ENCODE results near the gene SDF4. TPM values are rescaled to one million over a fixed set of nuclear protein-coding genes. Genes with fewer than 3 reads are reported as not detected.

SDF4 gene
- total RNA-seq, 2 donors from 2014 or later: 202 to 325 TPM

DNA sequence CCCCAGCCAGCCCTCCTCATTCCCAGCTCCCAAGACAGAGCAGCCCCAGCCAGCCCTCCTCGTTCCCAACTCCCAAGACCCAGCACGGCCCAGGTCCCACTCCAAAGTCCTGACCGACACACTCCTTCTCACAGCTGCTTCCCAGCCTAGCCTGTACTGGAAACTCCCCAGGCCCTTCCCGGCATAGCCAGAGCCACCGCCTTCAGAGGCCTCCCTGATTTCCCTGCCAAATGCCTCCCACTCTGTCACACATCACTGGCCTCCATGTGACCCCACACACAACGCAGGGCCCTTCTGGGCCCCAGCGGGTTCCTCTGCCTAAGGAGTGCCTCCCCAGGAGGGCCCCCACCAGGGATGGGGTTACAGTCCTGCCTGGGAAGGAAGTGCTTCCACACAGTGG lies 39.0 kb upstream of the SDF4 start:
- H3K4me3 ChIP-seq: no peak overlapping the region
- DNase-seq: no peak
- peaks cover 16% of the 10 kb centered on the region for H3K4me1 ChIP-seq
- H3K27ac ChIP-seq: no peak overlapping the region
- H3K9me3 ChIP-seq: no peaks in the 10 kb centered on the region
- H3K9ac ChIP-seq (ENCODE audit: low read depth in 2 of 2, low read length in 2 of 2): peak overlapping the region in 1 of 2 donors; percentile 56
- H3K27me3 ChIP-seq: no peaks in the 10 kb centered on the region
- TF ChIP-seq, protein P1, sequence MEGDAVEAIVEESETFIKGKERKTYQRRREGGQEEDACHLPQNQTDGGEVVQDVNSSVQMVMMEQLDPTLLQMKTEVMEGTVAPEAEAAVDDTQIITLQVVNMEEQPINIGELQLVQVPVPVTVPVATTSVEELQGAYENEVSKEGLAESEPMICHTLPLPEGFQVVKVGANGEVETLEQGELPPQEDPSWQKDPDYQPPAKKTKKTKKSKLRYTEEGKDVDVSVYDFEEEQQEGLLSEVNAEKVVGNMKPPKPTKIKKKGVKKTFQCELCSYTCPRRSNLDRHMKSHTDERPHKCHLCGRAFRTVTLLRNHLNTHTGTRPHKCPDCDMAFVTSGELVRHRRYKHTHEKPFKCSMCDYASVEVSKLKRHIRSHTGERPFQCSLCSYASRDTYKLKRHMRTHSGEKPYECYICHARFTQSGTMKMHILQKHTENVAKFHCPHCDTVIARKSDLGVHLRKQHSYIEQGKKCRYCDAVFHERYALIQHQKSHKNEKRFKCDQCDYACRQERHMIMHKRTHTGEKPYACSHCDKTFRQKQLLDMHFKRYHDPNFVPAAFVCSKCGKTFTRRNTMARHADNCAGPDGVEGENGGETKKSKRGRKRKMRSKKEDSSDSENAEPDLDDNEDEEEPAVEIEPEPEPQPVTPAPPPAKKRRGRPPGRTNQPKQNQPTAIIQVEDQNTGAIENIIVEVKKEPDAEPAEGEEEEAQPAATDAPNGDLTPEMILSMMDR (IDR thresholded peaks at IDR 0.05): no peak
- intact Hi-C loops (cut with DNase I): no loop called here
- no peaks in the 10 kb centered on the region for H3K36me3 ChIP-seq

DNA sequence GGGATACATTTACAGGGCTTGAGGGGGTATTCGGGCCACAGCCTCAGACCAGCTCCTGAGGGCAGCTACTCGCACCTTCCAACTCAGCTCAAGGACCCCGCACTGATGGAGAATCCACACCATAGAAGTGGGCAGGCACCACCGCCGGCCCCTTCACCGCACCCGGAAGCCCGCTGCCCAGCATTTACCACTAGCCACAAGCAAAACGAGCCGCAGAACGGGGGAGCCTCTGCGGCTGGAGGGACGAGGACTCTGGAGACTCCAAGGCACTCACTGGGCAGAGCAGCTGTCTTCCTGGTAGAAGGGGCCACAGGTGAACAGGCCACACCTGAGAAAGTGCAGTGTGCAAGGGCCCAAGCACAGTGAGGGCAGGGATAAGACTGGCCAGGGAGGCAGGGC lies 36.5 kb upstream of the SDF4 start:
- intact Hi-C loops (cut with DNase I): no loop called here
- no peak overlapping the region for H3K4me3 ChIP-seq
- H3K9me3 ChIP-seq: no peaks in the 10 kb centered on the region
- H3K9ac ChIP-seq (ENCODE audit: low read depth in 2 of 2, low read length in 2 of 2): no peak overlapping the region
- H3K4me1 ChIP-seq: peaks cover 16% of the 10 kb centered on the region
- peaks cover 2% of the 10 kb centered on the region for H3K36me3 ChIP-seq
- no peaks in the 10 kb centered on the region for H3K27me3 ChIP-seq
- no peak for DNase-seq
- H3K27ac ChIP-seq: no peak overlapping the region
- TF ChIP-seq, protein P1 (IDR thresholded peaks at IDR 0.05): no peak

DNA sequence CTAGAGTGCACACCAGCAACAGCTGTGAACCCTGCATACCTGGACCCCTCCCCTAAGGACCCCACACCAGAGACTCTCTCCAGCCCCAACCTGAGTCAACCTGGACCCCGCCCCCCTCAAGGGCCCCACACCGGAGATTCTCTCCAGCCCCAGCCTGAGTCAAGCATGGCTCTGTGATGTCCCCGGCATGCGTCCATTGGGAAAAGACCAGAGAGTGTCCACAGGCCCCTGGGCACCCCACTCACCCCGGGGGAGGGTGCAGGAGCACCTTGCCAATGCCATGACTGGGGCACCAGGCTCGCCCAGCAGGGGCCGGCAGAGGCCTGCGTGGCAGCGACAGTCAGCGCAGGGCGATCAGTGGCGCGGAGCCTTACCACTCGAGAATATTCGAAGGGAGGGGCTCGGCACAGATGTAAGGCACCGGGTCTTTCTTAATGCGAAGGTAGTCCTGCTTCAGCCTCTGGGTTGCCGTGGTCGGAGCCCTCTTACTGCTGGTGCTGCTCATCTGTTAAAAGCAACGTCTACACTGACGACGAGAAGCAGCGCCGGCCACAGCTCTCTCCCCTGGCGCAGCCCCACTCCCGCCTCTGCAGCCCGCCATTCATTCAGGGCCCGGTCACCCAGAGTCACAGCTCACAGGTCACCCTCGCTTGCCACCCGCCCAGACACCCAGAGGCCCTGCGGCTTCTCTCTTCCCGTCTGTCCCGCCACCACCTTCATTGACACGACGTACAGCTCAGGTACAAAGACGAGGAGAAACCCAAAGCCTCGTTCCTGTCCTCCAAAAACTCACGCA lies 35.9 kb upstream of the SDF4 start:
- Histone ChIP-seq H3K9ac (ENCODE audit: low read depth in 2 of 2, low read length in 2 of 2) (no peak overlapping the region), H3K4me3 (no peak overlapping the region), H3K27me3 (no peaks in the 10 kb centered on the region), H3K27ac (no peak overlapping the region), H3K9me3 (no peaks in the 10 kb centered on the region), H3K4me1 (peaks cover 16% of the 10 kb centered on the region), H3K36me3 (peaks cover 8% of the 10 kb centered on the region)
- intact Hi-C loops (cut with DNase I): no loop called here
- TF ChIP-seq, protein P1 (IDR thresholded peaks at IDR 0.05): no peak
- no peak for DNase-seq

DNA sequence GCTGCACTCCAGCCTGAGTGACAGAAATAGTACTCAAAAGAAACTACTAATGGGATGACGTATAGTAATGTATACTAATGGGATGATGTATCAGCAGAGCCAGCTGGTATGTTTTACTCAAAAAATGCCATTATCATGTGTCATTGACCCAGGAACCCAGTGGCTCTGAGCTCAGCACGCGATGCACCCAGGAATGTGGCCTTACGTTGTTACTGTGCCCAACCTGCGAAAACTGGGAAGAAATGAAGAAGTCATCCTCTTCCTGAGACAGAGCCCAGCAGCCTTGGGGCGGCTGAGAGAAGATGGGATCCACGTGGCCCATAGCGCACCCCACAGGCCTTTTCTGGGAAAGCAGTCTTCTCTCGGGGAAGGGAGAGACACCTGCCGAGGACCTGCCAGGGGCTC lies 33.1 kb upstream of the SDF4 start:
- no peak overlapping the region for H3K4me3 ChIP-seq
- no peaks in the 10 kb centered on the region for H3K9me3 ChIP-seq
- intact Hi-C loops (cut with DNase I): no loop called here
- peaks cover 14% of the 10 kb centered on the region for H3K36me3 ChIP-seq
- no peak for DNase-seq
- H3K27ac ChIP-seq: no peak overlapping the region
- H3K27me3 ChIP-seq: no peaks in the 10 kb centered on the region
- H3K9ac ChIP-seq (ENCODE audit: low read depth in 2 of 2, low read length in 2 of 2): no peak overlapping the region
- no peaks in the 10 kb centered on the region for H3K4me1 ChIP-seq
- TF ChIP-seq, protein P1 (IDR thresholded peaks at IDR 0.05): no peak

DNA sequence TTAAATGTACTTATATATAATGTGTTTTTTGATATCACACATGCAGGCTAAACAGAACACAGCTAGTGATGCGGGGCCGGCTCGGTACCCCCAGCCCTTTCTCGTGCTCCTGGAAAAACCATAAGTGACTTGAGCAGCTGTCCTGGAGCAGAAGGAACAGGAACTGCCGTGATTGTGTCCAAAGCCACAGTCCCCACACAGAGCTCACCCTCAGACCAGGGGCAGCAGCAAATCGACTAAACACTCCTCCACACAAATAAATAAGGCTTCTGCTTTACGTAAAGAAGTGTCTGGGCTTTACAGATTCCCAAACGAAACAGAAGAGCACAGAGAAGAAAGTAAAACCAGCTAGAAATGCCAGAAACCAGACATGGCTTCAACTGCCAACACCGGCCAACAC lies 32.2 kb upstream of the SDF4 start:
- Histone ChIP-seq H3K9ac (ENCODE audit: low read depth in 2 of 2, low read length in 2 of 2) (no peak overlapping the region), H3K4me1 (no peaks in the 10 kb centered on the region), H3K36me3 (peaks cover 14% of the 10 kb centered on the region), H3K4me3 (no peak overlapping the region), H3K9me3 (no peaks in the 10 kb centered on the region), H3K27me3 (no peaks in the 10 kb centered on the region), H3K27ac (no peak overlapping the region)
- TF ChIP-seq, protein P1 (IDR thresholded peaks at IDR 0.05): no peak
- no peak for DNase-seq
- intact Hi-C loops (cut with DNase I): no loop called here
